GM18519 (cell line): Measurements from ENCODE around the gene LCN12.
"Not testable (repeated sequence)": the region's sequence is repeated elsewhere in the genome, so short reads cannot be mapped to it uniquely, and the experiment has no call there.

Experiments
- ATAC-seq: cut with Tn5 transposase; IDR thresholded peaks from one replicate; pipeline ENCODE4 v1.9.1; 2021; ENCODE audit warnings: mild to moderate bottlenecking, moderate library complexity; ENCODE audit not compliant: unreplicated experiment, low FRiP score

The LCN12 gene

GRCh38 chr9:137004285-137004684, 52.2 kb downstream of the LCN12 start:
- ATAC-seq: not testable (repeated sequence)
